Fibroblast of villous mesenchyme (primary cell): ENCODE measurements around the gene RGPD6. TPM values are rescaled to one million over a fixed set of nuclear protein-coding genes. Genes with fewer than 3 reads are reported as not detected.
"Not testable (repeated sequence)": the region's sequence is repeated elsewhere in the genome, so short reads cannot be mapped to it uniquely, and the experiment has no call there.

ENCODE experiments used
- DNase-seq: peaks from one replicate; pipeline ENCODE4 v3.0.0-alpha.2; 2010; ENCODE audit warnings: low read depth
- H3K4me3 ChIP-seq: 2 replicates; pipeline ENCODE4 v1.5.1; 2011; ENCODE audit warnings: low read depth, mild to moderate bottlenecking, low read length
- total RNA-seq: library from RNA; depleted of rRNA; stranded (reverse); fragments of >200 nt; gene quantifications from 2 replicates; pipeline ENCODE4 v1.2.3, GENCODE V29; 2012

Gene RGPD6
- total RNA-seq: 27.7 and 51.0 TPM in 2 replicates

- not testable (repeated sequence) for H3K4me3 ChIP-seq, DNase-seq
These were observed at the start of gene RGPD6 for GRCh38 chr2:110576763-110577416. RGPD6 (minus strand) TSS chr2:110577222; CDS start chr2:110577024, 198 bp downstream.

- not testable (repeated sequence) for H3K4me3 ChIP-seq, DNase-seq
These were observed 42.4 kb upstream of the RGPD6 start for GRCh38 chr2:110619326-110619939.

- not testable (repeated sequence) for H3K4me3 ChIP-seq, DNase-seq
These were observed 36.9 kb upstream of the RGPD6 start for GRCh38 chr2:110613927-110614326.

- DNase-seq: not testable (repeated sequence)
These were observed 33.7 kb upstream of the RGPD6 start for GRCh38 chr2:110610613-110611250.

GRCh38 chr2:110609843-110610612 is 33.0 kb upstream of the RGPD6 start:
- DNase-seq, H3K4me3 ChIP-seq: not testable (repeated sequence)

More at GRCh38 chr2:110610613-110611250, 33.7 kb upstream of the RGPD6 start:
- not testable (repeated sequence) for H3K4me3 ChIP-seq

- H3K4me3 ChIP-seq: not testable (repeated sequence)
These were observed 31.9 kb upstream of the RGPD6 start for GRCh38 chr2:110608788-110609502.

GRCh38 chr2:110605057-110605456 is 28.0 kb upstream of the RGPD6 start:
- DNase-seq: not testable (repeated sequence)

More at GRCh38 chr2:110608788-110609502, 31.9 kb upstream of the RGPD6 start:
- DNase-seq: not testable (repeated sequence)

GRCh38 chr2:110603917-110604591 is 27.0 kb upstream of the RGPD6 start:
- DNase-seq, H3K4me3 ChIP-seq: not testable (repeated sequence)

More at GRCh38 chr2:110605057-110605456, 28.0 kb upstream of the RGPD6 start:
- not testable (repeated sequence) for H3K4me3 ChIP-seq

GRCh38 chr2:110602139-110602538 is 25.1 kb upstream of the RGPD6 start:
- not testable (repeated sequence) for H3K4me3 ChIP-seq, DNase-seq

GRCh38 chr2:110591973-110592372 is 15.0 kb upstream of the RGPD6 start:
- H3K4me3 ChIP-seq, DNase-seq: not testable (repeated sequence)

GRCh38 chr2:110589677-110590330 is 12.8 kb upstream of the RGPD6 start:
- not testable (repeated sequence) for H3K4me3 ChIP-seq, DNase-seq

- H3K4me3 ChIP-seq, DNase-seq: not testable (repeated sequence)
These were observed 11.5 kb upstream of the RGPD6 start for GRCh38 chr2:110588520-110588919.

- not testable (repeated sequence) for DNase-seq, H3K4me3 ChIP-seq
These were observed 2.4 kb upstream of the RGPD6 start for GRCh38 chr2:110579216-110579965.

GRCh38 chr2:110578429-110578828 is 1.4 kb upstream of the RGPD6 start:
- DNase-seq, H3K4me3 ChIP-seq: not testable (repeated sequence)

- DNase-seq, H3K4me3 ChIP-seq: not testable (repeated sequence)
These were observed 77.2 kb downstream of the RGPD6 start for GRCh38 chr2:110499755-110500377.

- DNase-seq, H3K4me3 ChIP-seq: not testable (repeated sequence)
These were observed 81.0 kb downstream of the RGPD6 start for GRCh38 chr2:110496027-110496426.
